ENCODE results near the gene LRPAP1.
"Not testable (repeated sequence)": the region's sequence is repeated elsewhere in the genome, so short reads cannot be mapped to it uniquely, and the experiment has no call there.

Gene LRPAP1

DNA sequence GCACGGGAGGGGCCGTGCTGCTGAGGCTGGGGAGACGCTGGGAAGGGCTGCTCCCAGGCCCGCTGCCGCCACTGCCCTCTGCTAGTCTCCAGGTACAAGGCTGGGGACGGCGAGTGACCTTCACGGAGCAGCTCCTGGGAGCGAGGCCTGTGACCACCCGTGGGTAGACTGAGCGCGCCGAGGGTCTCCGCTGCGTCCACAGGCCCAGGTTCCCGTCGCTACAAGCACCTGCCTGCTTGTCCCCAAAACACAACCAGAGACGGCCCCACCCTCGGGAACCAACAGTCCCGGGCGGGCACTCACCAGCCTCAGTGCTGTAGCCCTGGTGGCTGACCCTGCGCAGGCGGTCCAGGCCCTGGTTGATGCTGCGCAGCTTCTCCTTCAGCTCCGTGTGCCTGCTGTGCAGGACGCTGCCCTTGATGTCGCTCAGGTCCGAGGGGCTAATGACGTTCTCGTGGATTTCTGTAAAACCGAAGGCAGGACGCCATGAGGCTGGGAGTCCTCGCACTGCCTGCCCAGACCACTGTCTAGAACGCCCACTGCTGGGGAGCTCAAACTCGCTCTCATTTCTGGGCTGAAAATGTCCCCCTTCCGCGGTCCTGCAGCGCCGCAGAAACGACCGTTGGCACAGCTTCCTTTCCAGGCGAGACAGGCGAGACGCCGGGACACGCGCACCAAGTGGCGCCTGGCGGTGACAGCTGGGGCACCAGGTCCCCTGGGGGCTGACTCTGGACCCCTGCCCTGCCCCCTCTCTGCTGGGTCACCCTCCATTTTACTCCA is 14.3 kb downstream of the LRPAP1 start:
- no peak for DNase-seq

DNA sequence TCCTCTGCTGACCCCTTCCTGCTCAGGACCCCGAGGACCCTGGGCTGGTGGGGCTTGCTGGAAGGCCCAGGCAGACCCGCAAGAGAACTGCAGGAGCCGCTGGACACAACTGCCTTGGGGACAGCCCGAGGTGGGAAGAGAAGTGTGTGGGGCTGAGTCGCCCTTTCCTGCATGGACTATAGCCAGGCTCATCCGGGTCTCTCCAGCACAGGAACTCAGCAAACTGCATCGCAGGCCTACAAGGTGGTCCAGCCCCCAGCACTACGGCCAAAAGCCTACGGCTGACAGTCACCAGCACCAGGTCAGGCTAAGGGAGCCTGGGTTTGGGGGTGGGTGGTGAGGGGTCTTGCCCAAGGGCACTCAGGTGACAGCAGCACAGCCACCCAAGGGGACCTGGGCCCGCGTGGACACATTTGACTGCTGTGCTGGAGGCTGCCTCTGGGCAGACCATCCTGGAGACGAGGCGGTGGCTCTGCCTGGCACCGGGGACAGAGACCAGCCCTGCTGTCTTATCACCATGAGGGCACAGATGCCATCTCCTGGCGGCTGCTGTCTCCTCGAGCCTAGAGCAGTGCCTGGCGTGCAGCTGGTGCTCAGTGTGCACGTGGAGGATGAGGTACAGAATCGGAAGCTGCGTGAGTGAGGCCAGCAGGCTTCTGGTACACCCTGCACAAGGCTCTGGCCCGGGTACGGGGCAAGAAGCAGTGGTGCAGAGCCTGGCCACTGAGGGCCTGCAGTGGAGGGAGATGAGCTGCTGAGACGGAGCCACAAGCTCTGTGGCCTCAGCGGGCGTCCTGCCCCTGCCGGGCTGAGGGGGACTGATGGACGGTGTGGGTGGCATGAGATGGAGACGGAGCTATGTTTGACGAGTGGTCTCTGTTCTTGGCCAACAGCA is 15.1 kb downstream of the LRPAP1 start:
- DNase-seq: no peak

DNA sequence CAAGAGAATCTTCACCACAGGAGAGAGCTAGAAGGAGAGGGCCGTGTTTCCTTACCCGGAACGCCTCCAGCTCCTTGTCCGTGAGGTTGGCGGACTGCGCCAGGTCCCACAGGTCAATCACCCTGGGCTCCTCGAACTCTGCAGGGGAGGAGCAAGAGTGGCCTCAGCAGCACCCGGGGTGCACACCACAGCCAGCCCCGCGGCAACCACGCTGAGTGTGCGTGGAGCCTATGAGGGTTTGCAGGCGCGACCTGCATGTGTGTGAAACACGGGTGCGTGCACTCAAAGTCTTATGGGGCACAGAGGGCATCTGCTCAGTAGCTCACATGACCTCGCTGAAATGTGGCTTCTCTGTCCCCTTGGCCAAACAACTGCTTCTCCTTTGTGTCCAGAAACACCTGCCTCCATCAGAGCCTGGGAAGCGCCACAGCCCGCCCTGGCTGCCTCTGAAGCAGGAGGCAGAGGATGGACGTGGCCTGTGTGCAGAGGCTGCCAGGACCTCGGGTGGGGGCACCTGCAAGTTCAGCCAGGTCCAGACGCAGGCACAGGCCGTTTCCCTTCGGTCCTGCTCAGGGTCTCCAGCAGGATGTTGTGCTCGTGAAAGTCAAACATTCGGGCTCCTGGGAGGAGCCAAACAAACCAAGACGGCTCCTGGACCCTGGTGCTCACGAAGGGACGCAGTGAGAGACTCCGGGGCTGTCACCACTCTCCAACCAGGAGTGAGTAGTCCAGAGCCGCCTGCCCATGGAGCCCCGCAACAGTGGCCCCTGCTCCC is 16.0 kb downstream of the LRPAP1 start:
- no peak for DNase-seq

DNA sequence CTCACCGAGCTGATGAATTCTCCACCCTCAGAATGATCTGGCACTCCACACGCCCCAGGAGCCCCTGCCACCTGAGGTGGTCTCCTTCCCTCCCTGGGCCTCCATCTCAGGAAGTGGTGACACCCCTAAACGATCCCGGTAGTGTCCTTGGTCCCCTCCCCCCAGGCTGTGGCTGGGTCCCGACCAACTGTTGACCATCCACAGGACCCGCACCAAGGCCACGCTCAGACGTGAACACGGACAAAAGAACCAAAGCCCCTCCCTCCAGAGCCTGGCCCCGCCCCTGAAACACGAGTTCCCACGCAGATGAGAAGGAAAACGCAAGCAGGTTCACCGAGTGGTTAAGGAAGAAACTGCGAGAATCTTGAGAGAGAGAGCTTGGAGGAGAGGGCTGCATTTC is 16.6 kb downstream of the LRPAP1 start:
- DNase-seq: no peak

DNA sequence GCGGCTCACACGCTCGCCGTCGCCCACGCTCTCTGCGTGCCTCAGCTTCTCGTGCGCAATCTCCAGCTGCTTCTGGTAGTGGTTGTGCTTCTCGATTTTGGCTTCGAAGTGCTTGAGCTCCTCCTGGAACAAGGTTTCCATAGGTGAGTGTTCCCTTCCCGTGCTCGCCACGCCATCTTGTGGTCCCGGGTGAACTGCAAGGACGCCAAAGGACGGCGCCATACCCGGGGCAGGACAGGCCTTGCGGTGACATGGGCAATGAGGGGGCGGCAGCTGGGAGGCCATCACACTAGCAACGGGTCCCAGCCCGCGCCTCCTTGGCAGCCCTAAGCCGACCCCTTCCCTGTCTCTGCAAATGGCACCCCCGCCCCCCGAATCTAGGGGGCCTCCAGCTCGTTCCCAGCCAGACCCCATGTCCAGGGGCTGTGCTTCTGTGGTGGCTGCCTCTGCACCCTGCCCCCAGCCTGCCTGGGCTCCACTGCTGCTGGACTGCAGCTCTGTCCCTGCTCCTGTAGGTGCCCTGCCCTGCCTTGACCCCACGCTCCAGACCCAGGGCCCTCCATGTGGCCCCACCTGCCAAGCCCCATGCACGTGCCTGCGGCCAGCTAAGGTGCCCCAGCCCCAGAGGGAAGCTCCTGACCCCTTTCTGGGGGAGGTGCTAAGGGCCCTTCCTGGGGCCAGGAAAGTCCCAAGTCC is 17.3 kb downstream of the LRPAP1 start:
- no peak for DNase-seq

DNA sequence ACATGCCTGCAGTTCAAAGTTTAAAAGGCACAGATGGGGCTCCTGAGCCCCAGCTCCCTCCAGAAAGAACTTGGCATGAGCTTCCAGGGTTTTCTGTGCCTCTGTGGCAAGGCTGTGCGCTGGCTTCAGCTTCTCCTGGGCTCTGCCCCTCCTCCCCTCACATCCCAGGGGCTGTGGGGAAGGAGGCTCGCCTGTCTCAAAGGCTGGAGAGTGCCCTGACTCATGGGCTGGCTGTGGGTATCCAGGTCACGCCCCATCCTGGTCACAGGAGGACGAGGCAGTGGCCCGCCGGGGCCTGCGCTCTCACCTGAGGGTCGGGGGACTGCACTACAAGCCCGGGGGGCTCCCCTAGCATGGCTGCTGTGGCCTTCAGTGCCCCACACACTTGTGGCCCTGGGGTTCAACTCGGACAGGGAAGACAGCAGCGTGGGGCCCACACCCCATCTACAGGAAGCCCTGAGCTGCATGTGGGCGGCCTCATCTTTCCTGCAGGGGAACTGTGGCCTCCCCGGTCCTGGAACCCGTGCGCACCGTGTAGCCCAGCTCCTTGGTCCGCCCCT is 17.9 kb downstream of the LRPAP1 start:
- no peak for DNase-seq

DNA sequence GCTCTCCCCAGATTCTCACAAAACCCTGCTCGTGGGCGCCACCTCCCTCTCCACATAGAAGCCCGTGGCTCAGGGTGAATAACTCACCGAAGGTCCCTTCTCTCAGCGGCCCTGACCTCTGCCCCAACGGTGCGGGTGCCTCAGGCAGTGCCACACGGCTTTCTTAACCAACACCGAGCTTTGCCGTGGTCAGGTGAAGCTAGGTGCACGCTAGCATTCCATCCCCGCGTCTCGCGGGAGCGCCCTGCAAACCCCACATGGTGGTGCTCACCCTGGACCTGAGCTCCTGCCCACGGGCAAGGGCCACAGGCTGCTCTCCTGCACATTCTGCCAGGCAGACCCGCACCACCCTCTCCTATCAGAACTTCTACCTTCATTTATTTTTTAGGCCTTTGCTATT is 18.4 kb downstream of the LRPAP1 start:
- DNase-seq: no peak

DNA sequence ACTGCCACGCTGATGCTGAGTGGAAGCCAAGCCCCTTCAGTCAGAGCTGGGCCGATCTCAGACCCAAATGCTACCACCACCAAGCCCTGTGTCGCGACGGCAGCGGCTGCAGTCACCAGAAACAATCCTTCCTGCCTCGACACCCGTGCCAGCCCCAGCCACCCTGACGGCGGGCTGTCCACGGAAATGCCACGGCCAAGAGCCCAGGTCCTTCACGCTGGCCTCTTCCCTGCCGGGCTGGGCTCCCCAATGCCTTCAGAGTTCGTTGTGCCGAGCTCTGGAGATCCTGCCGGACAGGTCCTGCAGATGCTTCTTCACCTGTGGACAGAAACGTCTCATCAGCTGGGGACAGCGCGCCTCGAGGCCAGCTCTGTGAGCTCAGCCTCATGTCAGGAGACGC is 19.5 kb downstream of the LRPAP1 start:
- DNase-seq: no peak

DNA sequence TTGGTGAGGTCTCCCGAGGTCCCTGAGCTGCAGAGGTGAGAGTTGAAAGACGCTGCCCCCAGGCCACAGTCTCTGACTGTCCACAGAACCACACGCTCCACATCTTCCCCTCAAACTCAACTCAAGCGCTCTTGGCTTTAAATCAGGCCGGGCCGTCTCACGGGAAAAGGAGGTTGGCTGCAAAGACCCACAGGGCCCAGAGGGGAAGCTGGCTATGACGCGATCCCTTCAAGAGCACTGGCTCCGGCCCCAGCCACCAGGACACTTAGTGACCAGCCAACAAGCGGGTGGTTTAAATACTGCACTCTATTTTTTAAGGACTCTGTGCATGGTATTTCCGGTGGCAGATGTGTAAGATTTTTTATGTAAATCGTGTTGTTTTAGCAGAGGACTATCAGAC is 19.9 kb downstream of the LRPAP1 start:
- no peak for DNase-seq

DNA sequence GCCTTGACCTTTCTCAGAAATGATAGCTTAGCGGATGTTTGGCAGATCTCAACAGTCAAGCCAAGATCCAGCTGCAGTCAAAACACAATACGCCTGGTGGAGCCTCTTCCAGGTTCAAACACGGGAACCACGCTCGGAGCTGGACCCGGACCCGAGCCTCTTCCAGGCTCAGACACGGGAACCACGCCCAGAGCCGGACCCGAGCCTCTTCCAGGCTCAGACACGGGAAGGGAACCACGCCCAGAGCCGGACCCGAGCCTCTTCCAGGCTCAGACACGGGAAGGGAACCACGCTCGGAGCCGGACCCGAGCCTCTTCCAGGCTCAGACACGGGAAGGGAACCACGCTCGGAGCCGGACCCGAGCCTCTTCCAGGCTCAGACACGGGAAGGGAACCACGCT is 20.6 kb downstream of the LRPAP1 start:
- not testable (repeated sequence) for DNase-seq

DNA sequence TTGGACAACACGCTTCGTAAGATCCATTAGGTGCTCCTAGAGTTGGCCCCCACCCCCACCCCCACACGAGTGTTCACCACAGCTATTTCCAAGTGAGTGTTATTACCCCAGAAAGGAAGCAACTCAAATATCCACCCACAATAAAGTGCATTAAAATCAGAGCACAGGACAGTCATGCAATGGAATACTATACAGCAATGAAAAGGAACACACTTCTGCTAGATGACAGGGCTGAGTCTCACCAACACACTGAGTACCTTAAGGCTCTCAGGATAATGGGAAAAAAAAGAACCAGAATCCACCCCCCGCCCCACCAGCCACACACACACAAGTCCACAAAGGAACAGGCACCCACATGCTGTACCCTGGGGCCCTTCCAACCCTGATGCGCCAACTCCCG is 21.0 kb downstream of the LRPAP1 start:
- DNase-seq: no peak

DNA sequence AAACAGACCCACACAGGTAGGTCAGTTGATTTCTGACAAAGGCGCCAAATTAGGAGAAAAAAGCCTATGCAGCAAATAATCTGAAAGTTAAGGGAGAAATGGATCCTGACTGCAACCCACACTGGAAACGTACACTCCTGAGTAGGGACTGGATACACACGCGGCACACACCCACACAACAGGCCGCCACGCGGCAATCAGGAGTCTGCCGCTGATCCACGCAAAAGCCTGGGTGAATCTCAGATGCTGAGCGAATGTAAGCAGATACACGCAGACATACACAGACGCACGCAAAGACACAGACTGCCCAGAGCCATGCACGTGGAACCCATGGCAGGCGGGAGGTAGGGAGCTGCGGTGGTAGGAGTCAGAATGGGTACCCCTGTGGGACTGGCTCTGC is 21.7 kb downstream of the LRPAP1 start:
- DNase-seq: no peak

DNA sequence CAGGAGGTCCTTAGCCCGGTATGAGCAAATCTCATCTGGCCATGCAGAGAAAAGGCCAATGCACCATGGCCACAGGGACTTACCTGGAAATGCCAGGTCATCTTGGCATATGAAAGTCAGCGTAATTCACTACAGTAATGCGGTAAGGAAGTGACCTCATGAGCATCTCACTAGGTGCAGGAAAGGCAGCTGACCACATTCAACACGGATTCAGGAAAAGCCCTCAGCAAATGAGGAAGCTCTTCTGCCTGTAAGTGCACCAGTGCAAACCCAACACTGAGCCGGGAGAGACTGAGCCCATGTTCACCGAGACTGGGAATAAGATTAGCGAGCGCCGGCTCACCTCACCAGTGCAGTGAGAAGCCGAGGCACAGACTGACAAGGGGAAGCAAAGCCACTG is 23.7 kb downstream of the LRPAP1 start:
- no peak for DNase-seq

DNA sequence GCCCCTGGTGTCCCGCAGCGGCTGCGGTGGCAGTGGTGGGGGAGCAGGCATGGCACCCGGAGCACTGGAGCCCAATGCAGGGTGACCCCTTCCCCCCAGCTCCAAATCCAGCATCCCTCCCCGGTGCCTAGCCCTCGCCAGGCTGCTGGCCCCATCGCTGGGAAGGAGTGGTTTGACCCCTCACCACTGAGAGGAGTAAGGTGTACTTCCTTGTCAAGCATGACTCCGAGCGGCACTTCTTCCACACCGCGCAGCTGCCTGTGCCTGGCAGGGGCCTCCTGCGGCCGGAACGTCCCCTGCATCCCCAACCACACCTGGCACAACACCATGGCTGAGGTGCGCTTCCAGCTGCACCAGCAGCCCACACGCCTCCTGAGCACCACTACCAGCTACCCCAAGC is 27.0 kb downstream of the LRPAP1 start:
- no peak for DNase-seq

DNA sequence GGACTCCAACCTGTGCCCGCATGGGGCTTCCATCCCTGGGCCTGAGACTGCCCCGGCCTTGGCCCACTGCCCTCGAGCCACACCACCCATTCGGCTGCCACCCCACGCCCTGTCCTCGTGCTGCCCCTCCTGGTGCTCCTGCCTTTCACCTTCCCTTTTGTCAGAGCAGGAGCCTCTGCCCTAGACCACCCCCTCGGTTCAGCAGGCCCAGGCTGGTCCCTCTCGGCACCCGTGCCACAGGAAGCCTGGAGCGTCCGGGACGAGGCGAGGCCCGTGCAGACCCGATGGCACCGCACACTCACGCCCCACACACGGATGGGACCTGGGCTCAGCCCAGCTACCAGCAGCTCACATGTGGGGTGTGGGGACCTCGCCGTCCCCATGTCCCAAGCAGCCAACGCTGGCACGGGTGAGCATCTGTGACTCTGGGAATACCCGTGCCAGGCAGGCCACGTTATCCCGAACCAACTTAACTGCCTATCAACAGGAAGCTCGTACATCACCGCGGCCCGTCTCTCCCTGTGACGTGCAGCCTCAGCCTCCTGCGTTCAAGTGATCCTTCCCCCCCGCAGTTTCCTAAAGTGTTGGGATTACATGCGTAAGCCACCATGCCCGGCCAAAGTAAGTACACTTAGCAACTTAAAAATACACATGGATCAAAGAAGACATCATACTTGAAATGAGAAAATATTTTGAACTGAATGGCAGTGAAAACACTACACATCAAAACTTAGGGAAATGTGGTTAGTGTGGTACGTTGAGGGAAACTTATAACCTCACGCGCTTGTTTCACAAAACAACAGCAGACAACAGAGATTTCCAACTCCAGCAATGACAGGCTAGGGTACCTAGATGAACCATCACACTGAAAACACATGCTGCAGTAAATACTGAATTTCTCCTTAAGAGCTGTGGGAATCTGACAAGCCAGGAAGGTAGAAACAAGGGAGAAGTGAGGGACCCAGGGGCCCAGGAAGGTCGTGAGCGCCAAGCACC is 29.0 kb downstream of the LRPAP1 start:
- no peak for DNase-seq

DNA sequence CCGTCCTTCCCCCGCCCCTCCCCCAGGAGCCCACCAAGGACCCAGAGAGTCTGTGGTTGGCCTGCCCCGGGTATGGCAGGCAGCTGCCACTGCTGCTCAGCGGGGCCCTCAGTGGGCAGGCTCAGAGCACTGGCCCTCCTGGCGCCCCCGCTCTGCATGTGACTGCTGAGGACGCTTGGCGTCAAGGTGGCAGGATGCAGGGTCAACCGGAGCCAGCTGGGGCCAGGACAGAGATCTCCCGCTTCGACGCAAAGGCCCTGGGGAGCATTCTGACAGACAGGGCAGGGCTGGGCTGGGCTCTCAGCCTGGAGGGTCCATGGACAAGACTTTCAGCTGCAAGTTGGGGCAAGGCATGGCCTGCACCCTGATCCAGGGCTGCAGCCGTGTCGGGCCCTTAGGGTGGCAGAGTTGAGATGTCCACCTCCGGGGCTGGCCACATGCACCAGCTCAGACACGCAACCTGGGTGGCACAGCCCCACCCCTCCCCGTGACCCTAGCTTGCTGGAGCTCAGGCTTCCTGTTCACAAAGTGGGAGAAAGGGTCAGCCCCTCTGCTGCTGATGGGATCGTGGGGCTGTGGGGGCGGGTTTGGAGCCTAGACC is 30.3 kb downstream of the LRPAP1 start:
- DNase-seq: no peak

DNA sequence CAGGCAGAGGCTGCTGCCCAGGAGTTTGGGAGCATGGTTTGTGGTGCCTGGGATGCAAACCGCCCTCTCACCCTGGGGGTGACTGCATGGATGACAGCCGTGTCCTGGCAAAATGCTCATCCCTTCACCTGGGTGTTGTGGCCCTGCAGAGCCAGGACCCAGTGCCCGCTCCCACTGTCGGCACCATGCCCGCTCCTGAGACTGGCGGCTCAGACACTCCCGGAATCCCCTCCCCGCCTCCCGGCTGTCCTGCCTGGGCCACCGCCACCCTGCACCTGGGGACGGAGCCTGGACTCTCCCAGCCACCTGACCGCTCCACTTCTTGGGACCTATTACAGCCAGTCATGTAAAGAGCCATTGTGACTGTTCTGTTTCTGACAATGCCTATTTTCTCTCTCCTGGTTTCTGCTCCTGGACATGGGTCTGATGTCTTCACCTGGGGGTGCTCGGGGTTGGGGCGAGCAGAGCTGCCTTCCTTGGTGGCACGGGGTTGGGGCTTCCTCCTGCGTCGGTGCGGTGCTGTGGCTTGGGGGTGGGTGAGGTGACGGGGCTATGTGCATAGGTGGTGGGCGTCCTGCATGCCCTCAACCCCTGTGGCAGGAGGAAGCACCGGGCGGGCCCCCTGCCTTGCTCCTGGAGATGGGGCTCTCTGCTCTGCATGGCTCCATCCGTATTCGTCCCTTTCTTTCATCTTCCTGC is 30.9 kb downstream of the LRPAP1 start:
- DNase-seq: no peak

DNA sequence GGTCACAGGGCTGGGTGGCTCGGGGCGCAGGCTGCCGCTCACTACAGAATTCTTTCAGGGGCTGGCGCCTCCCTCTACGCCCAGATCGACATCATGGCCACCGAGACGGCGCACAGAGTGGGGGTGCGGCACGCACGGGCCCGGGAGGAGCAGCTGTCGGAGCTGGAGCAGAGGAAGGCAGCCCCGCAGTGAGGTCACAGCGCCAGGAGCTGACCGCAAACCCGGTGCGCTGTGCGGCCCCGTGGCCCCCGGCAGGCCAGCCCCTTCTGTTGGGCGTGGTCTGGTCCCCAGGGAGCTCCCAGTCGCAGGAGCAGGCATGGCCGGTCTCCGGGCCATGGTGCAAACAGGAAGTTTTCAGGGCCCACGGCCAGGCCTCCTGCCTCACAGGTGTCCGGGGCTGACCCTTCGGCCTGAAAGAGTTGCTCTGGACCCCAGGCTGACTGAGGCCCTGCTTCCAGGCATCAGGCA is 31.6 kb downstream of the LRPAP1 start:
- no peak for DNase-seq

DNA sequence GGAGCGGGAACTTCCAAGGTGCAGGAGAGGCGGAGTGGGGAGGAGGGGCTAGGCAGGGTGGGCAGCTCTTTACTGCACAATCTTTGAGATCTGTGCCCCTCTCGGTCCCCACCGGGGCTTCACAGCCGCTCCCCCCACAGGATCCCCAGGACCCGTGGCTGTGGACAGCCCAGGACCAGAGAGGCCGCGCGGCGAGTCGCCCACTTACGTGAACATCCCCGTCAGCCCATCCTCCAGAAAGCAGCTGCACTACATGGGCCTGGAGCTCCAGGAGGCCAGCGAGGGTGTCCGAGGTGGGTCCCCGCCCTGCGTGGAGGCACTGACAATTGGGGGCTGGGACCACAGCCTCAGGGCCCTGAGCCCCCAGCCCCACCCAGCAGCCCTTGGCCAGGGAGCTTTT is 32.1 kb downstream of the LRPAP1 start:
- no peak for DNase-seq

DNA sequence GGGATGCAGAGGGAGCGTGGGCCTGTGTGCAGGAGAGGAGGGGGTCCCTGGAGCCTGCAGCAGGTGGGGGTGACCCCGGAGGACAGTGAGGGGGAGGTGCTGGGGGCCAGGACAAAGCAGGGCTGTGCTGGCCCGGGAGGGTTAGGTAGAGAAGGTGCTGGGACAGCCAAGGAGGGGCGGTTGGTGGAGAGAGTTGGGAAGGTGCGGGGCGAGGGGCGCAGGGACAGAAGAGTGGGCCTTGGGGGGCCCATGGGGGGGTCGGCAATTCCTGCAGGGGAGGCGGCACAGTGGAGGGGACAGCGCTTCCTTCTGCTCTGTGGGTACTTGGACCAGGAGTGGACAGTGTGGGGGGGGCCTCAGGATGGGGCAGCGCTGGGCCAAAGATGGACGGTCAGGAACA is 32.5 kb downstream of the LRPAP1 start:
- no peak for DNase-seq
